Gastrocnemius medialis (tissue), 4 donors: ENCODE results near the gene HAPLN2.
A peak's percentile ranks its signal among the peaks of the same experiment; 100 is the strongest.

Source experiments
- POLR2A ChIP-seq, 2 donors: fragments of 450-650 bp; IDR thresholded peaks; one replicate each; pipeline ENCODE4 v1.6.1; 2017; ENCODE audit warnings: antibody characterized with exemption in 2 of 2, mild to moderate bottlenecking in 2 of 2, moderate library complexity in 2 of 2
- TF ChIP-seq, protein P1 (sequence below), 5 experiments: fragments of 450-650 bp in 3 of 5; fragments of 200-600 bp in 2 of 5; sonication (generic) in 2 of 5; IDR thresholded peaks in 4 of 5; conservative IDR thresholded peaks in 1 of 5; 1 replicate in 4 of 5; 2 replicates in 1 of 5; pipeline ENCODE4 v1.5.1; 2016 to 2019; ENCODE audit warnings: antibody characterized with exemption in 5 of 5, mild to moderate bottlenecking in 3 of 5, moderate library complexity in 3 of 5

GRCh38 chr1:156626079-156626438, 6.8 kb downstream of the HAPLN2 start:
- TF ChIP-seq, protein P1, sequence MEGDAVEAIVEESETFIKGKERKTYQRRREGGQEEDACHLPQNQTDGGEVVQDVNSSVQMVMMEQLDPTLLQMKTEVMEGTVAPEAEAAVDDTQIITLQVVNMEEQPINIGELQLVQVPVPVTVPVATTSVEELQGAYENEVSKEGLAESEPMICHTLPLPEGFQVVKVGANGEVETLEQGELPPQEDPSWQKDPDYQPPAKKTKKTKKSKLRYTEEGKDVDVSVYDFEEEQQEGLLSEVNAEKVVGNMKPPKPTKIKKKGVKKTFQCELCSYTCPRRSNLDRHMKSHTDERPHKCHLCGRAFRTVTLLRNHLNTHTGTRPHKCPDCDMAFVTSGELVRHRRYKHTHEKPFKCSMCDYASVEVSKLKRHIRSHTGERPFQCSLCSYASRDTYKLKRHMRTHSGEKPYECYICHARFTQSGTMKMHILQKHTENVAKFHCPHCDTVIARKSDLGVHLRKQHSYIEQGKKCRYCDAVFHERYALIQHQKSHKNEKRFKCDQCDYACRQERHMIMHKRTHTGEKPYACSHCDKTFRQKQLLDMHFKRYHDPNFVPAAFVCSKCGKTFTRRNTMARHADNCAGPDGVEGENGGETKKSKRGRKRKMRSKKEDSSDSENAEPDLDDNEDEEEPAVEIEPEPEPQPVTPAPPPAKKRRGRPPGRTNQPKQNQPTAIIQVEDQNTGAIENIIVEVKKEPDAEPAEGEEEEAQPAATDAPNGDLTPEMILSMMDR (IDR thresholded peaks at IDR 0.05 in 4 of 5, conservative IDR thresholded peaks at IDR 0.05 in 1 of 5), result peak in 3 of 5 experiments; percentile 3 to 29 (median 27)
- no peak for TF ChIP-seq POLR2A (IDR thresholded peaks at IDR 0.05)
